Esophagus mucosa (tissue), 1 donor: ENCODE measurements around the gene PTGIS. TPM values are rescaled to one million over a fixed set of nuclear protein-coding genes. Genes with fewer than 3 reads are reported as not detected.

Source experiments
- ATAC-seq: fragments of 200-7000 bp; cut with Tn5 transposase; one replicate; pipeline ENCODE4 v1.9.1; 2020
- total RNA-seq: library from RNA; stranded (reverse); gene quantifications from one replicate; pipeline ENCODE4 v1.2.4, GENCODE V29; 2023
- donor health status: DM: yes; HTN: yes; CAD: no.

PTGIS gene
- total RNA-seq, 1 donor from 2014 or later = 2.9 TPM

DNA sequence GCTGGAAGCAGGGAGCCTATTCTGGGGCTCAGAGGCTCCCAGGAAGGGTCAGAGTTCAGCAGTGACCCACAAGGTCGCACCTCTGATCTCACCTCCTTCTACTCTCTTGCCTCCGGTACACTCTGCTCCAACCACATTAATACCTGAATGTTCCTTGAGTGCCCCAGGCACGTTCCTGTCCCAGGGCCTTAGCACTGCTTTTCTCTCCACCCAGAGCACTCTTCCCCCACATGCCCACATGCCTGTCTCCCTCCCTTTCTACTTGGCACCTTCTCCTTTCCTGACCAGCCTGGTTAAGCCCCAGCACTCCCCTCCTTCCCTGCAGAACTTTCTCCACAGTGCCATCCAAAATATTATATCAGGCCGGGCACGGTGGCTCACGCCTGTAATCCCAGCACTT lies 98.9 kb downstream of the PTGIS start:
- no peak for ATAC-seq

GRCh38 chr20:49468412-49468811 lies 99.5 kb downstream of the PTGIS start:
- no peak for ATAC-seq

- ATAC-seq = no peak
These were observed 101.6 kb downstream of the PTGIS start for GRCh38 chr20:49466114-49466912.

- ATAC-seq = no peak
These were observed 103.4 kb downstream of the PTGIS start for GRCh38 chr20:49464556-49464955.

GRCh38 chr20:49462626-49463025 lies 105.3 kb downstream of the PTGIS start:
- ATAC-seq = no peak

DNA sequence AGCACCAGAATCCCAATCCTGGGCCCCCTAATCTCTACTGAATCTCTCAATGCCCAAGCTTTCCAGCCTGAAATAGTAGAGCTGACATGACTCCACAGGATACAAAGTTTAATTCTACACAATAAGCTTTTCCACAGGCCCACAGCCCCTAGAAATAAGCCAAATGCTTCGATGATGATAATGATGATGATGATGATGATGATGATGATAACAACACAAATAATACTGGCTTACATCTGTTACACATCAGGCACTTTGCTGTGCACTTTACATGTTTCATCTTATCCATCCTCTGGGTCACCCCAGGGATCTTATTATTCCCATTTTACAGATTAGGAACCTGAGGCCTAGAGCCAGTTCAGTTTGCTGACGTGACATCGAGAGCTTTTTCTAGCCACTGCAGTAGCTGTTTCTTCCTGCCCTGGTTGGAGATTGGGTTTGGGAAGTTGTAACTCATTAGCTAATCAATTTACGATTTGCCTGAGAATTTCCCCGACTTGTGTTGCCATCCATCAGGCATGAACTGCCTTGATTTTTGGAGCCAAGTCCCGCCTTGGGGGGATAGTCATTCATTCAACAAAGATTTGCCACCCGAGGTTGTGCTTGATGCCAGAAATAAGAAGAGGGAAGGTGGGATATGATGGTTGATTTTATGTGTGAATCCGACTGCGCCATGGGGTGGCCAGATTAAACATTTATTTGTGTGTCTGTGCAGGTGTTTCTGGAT lies 105.9 kb downstream of the PTGIS start:
- no peak for ATAC-seq

DNA sequence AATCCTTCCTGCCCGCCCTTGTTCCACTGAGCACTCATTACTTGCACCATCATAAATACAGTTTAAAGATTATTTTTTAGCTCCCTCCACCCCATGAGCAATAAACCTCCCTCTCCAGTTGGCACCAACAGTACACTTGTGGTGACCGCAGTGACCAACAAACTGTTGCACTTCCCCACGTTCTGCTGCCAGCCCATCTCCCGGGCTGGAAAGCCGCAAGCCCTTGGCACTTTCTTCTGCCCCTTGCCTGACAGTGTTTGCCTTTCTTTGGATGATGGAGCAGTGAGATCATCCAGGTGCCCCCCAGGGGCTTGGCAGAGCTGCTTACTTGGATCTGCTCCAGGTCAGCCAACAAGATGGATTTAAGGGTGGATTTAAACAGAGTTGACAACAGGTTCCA lies 107.0 kb downstream of the PTGIS start:
- no peak for ATAC-seq

- no peak for ATAC-seq
These were observed 107.8 kb downstream of the PTGIS start for GRCh38 chr20:49460131-49460530.

DNA sequence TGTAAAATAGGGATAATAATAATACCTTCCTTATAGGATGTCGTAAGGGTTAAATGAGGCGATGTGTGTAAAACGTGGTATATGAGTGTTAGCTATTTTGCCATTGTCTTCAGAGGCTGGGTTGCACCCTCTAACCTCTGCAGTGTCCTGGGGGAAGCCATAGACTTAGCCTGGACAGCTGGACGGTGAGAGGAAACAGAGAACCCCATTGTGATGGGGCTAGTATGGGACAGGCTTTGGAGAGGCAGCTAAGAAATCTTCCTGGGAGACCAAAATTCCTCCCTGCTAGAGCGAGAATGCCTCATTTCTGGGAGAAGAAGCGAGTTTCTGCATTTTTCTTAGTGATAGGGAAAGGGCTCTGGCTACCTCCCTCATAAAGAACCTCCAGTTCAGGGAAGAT lies 108.3 kb downstream of the PTGIS start:
- ATAC-seq = no peak

DNA sequence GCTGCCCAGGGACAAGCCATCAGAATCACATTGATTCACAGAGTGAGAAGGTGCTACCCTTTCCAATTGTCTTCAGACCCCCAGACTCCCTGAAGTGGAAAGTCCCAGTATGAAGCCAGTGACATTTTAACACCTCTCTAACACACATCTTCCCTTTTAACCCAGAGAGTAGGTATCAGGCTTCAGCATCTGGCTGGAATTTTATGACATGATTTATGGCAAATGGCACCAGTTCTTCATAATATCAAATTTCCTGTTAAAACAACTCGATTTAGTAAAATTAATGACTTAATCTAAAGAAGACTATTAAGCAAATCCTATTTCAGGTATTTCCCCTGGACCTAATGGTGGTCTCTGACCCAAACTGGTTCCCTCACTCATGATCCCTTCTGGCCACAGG lies 110.5 kb downstream of the PTGIS start:
- ATAC-seq = no peak

- no peak for ATAC-seq
These were observed 111.3 kb downstream of the PTGIS start for GRCh38 chr20:49456646-49457045.

DNA sequence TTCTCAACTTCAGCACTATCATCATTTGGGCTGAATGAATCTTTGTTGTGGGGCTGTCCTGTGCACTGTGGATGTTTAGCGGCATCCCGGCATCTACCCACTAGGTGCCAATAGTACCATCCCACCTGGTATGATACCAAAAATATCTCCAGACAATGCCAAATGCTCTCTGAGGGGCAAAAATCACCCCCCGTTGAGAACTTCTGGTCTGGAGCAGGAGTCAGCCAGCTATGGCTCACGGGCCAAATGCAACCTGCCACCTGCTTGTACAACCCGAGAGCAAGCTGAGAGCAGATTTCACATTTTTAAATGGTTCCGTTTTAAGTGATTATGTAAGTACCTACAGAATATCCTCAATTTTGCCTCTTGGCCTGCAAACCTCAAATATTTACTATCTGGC lies 112.2 kb downstream of the PTGIS start:
- ATAC-seq = no peak

Other genes with a start within 250 kb of the PTGIS start
- 0.52 TPM for gene KCNB1, start 85.5 kb downstream of the PTGIS start, total RNA-seq
- gene B4GALT5, start 145.7 kb upstream of the PTGIS start, total RNA-seq = 31.3 TPM
- gene SLC9A8, start 244.7 kb upstream of the PTGIS start, total RNA-seq = 12.0 TPM